HCT116 (cell line): Measurements from ENCODE around the gene SEC14L1.

Source experiments
- FOSL1 ChIP-seq: IDR thresholded peaks from 2 replicates; pipeline ENCODE4 v1.6.1; 2012; ENCODE audit warnings: low read depth
- TF ChIP-seq, protein P1 (sequence below), 3 experiments: fragments of 200-600 bp in 1 of 3; sonication (generic) in 1 of 3; IDR thresholded peaks in 2 of 3; conservative IDR thresholded peaks in 1 of 3; 2 replicates each; pipeline ENCODE4 v1.5.1; 2012 to 2017; ENCODE audit warnings: low read depth in 2 of 3, low read length in 2 of 3, antibody characterized with exemption in 1 of 3, borderline replicate concordance in 1 of 3, control low read depth in 1 of 3, mild to moderate bottlenecking in 1 of 3, mixed read lengths in 1 of 3, mixed run types in 1 of 3, moderate library complexity in 1 of 3; ENCODE audit not compliant: insufficient read depth in 1 of 3

DNA sequence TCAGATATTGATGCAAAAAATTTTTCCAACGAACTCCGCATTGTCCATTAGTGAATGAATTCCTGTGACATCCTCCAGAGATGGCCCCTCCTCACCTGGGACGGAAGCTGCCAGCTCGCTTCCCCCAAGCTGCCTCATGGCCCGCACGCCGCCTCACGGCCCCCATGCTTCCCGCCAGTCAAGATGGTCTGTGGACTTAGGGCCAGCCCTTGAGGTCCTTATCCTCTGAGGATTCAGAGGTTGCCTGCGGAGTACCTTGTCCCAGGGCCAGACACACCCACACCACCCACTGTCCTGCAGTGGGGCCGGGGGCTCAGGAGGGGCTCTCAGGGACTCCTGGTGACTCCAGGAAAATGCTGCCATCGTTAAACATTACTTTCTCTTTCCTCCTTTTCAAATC lies 73.6 kb downstream of the SEC14L1 start:
- TF ChIP-seq FOSL1 = no peak
- TF ChIP-seq, protein P1, sequence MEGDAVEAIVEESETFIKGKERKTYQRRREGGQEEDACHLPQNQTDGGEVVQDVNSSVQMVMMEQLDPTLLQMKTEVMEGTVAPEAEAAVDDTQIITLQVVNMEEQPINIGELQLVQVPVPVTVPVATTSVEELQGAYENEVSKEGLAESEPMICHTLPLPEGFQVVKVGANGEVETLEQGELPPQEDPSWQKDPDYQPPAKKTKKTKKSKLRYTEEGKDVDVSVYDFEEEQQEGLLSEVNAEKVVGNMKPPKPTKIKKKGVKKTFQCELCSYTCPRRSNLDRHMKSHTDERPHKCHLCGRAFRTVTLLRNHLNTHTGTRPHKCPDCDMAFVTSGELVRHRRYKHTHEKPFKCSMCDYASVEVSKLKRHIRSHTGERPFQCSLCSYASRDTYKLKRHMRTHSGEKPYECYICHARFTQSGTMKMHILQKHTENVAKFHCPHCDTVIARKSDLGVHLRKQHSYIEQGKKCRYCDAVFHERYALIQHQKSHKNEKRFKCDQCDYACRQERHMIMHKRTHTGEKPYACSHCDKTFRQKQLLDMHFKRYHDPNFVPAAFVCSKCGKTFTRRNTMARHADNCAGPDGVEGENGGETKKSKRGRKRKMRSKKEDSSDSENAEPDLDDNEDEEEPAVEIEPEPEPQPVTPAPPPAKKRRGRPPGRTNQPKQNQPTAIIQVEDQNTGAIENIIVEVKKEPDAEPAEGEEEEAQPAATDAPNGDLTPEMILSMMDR (IDR thresholded peaks at IDR 0.05 in 2 of 3, conservative IDR thresholded peaks at IDR 0.05 in 1 of 3; ENCODE audit: borderline replicate concordance in 1 of 3, insufficient read depth in 1 of 3, low read depth in 2 of 3, low read length in 2 of 3) = no peak
